Skin epidermis (tissue), 12 donors: ENCODE measurements around the gene FKBP10.

Experiments
- H3K27ac ChIP-seq, 21 experiments: fragments of 200-600 bp; sonication (generic) in 11 of 21; one replicate each; pipeline ENCODE4 v1.5.0; 2020; ENCODE audit warnings: mild to moderate bottlenecking in 3 of 21, inconsistent platforms in 2 of 21, moderate library complexity in 2 of 21
- H3K4me3 ChIP-seq, 7 experiments: fragments of 200-600 bp; sonication (generic) in 2 of 7; one replicate each; pipeline ENCODE4 v1.5.0; 2020; ENCODE audit warnings: inconsistent platforms in 2 of 7, mild to moderate bottlenecking in 2 of 7, moderate library complexity in 1 of 7

Gene FKBP10

GRCh38 chr17:41800601-41801373 is 12.0 kb upstream of the FKBP10 start:
- Histone ChIP-seq H3K27ac (peak overlapping the region in 20 of 21 experiments; percentile 43 to 88 (median 78)), H3K4me3 (peak overlapping the region in 1 of 7 experiments; percentile 11)

- peak overlapping the region in 20 of 21 experiments; percentile 33 to 88 (median 76) for H3K27ac ChIP-seq
- H3K4me3 ChIP-seq, result peak overlapping the region in 1 of 7 experiments; percentile 11
Observed at GRCh38 chr17:41801374-41802271, 11.2 kb upstream of the FKBP10 start.

GRCh38 chr17:41803049-41804020 is 9.5 kb upstream of the FKBP10 start:
- H3K4me3 ChIP-seq, result no peak overlapping the region
- H3K27ac ChIP-seq, result no peak overlapping the region

- Histone ChIP-seq H3K27ac (no peak overlapping the region), H3K4me3 (no peak overlapping the region)
Observed at GRCh38 chr17:41806685-41807445, 5.9 kb upstream of the FKBP10 start.

GRCh38 chr17:41810659-41811548 is 1.9 kb upstream of the FKBP10 start:
- H3K27ac ChIP-seq, result peak overlapping the region in 20 of 21 experiments; percentile 26 to 87 (median 77)
- H3K4me3 ChIP-seq, result peak overlapping the region; percentile 38 to 84 (median 55)

GRCh38 chr17:41811549-41812380 is 1.0 kb upstream of the FKBP10 start, which contains the start of gene P3H4:
P3H4 (minus strand) TSS chr17:41811949; CDS start chr17:41811915, 34 bp downstream.
- Histone ChIP-seq H3K27ac (peak within 1 kb of the TSS in 20 of 21 experiments; percentile 26 to 87 (median 77)), H3K4me3 (peak within 1 kb of the TSS; percentile 38 to 84 (median 55))

- Histone ChIP-seq H3K4me3 (peak overlapping the region; percentile 38 to 84 (median 55)), H3K27ac (peak overlapping the region in 19 of 21 experiments; percentile 10 to 87 (median 77))
Observed at GRCh38 chr17:41813152-41813680, 412 bp downstream of the FKBP10 start.

GRCh38 chr17:41813699-41814124 is 908 bp downstream of the FKBP10 start:
- H3K27ac ChIP-seq, result peak overlapping the region in 16 of 21 experiments; percentile 21 to 87 (median 77)
- peak overlapping the region; percentile 38 to 84 (median 55) for H3K4me3 ChIP-seq

GRCh38 chr17:41814195-41814594 is 1.4 kb downstream of the FKBP10 start:
- Histone ChIP-seq H3K27ac (peak overlapping the region in 10 of 21 experiments; percentile 21 to 87 (median 77)), H3K4me3 (peak overlapping the region in 2 of 7 experiments; percentile 55 to 84)

- no peak overlapping the region for H3K4me3 ChIP-seq
- H3K27ac ChIP-seq, result no peak overlapping the region
Observed at GRCh38 chr17:41816637-41817320, 4.0 kb downstream of the FKBP10 start.

- Histone ChIP-seq H3K4me3 (no peak overlapping the region), H3K27ac (no peak overlapping the region)
Observed at GRCh38 chr17:41818024-41818423, 5.2 kb downstream of the FKBP10 start.

- no peak overlapping the region for H3K27ac ChIP-seq
Observed at GRCh38 chr17:41821776-41822175, 9.0 kb downstream of the FKBP10 start.

GRCh38 chr17:41822216-41823140 is 9.7 kb downstream of the FKBP10 start:
- H3K27ac ChIP-seq, result no peak overlapping the region
- no peak overlapping the region for H3K4me3 ChIP-seq

More at GRCh38 chr17:41821776-41822175, 9.0 kb downstream of the FKBP10 start:
- no peak overlapping the region for H3K4me3 ChIP-seq

GRCh38 chr17:41823141-41823524 is 10.3 kb downstream of the FKBP10 start:
- no peak overlapping the region for H3K27ac ChIP-seq
- H3K4me3 ChIP-seq, result no peak overlapping the region

- Histone ChIP-seq H3K27ac (no peak overlapping the region), H3K4me3 (no peak overlapping the region)
Observed at GRCh38 chr17:41823580-41823979, 10.8 kb downstream of the FKBP10 start.
